Epithelial cell of prostate (primary cell): ENCODE measurements around the gene FABP6.
A peak's percentile ranks its signal among the peaks of the same experiment; 100 is the strongest.
"Not testable (repeated sequence)": the region's sequence is repeated elsewhere in the genome, so short reads cannot be mapped to it uniquely, and the experiment has no call there.

Experiments
- DNase-seq: peaks from one replicate; pipeline ENCODE4 v3.0.0-alpha.2; 2011; ENCODE audit warnings: low read depth, low spot score
- H3K27ac ChIP-seq: fragments of 450-650 bp; 2 replicates; pipeline ENCODE4 v1.5.1; 2017; ENCODE audit warnings: mild to moderate bottlenecking

FABP6 gene

DNA sequence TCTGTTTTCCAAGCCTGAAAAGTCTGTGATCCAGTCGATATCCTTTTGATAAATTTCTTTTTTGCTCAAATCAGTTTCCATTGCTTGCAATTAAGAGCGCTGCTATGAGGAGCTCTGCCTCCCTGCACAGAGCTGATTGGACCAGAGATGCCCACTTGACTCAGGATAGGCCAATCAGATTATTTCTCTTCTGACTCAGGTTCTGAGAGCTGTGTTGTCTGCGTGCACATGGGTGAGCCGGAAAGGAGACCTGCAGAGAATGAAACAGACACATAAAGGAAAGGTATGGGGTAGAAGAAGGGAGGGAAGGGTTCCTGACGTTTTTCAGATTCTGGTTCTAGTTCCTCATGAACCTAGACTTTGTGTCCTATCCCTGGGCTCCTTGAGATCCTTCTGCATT lies 15.8 kb upstream of the FABP6 start:
- no peak overlapping the region for H3K27ac ChIP-seq
- no peak for DNase-seq

DNA sequence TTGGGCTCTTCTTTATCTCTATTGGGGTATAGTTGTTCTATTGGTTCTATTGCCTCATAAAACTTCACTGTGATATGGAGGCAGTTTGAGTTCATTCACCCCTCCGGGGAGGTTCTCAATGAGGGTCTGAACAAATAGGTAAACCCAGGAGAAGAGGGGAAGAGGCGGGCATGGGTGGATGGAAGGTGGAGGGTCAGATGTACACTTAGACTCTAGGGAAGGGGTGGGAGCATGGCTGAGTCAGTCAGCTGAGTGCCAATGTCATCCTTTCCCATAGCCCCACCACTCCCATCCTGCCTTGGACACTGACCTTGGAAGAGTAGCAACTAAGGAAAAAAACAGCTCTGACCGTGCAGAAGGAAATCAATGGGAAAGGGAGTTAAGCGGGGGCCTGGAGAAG lies 9.9 kb upstream of the FABP6 start:
- no peak for DNase-seq
- no peak overlapping the region for H3K27ac ChIP-seq

- no peak overlapping the region for H3K27ac ChIP-seq
- DNase-seq = no peak
Measured at GRCh38 chr5:160221082-160221481, 8.2 kb upstream of the FABP6 start.

GRCh38 chr5:160227012-160227411 lies 2.3 kb upstream of the FABP6 start:
- DNase-seq = no peak
- no peak overlapping the region for H3K27ac ChIP-seq

DNA sequence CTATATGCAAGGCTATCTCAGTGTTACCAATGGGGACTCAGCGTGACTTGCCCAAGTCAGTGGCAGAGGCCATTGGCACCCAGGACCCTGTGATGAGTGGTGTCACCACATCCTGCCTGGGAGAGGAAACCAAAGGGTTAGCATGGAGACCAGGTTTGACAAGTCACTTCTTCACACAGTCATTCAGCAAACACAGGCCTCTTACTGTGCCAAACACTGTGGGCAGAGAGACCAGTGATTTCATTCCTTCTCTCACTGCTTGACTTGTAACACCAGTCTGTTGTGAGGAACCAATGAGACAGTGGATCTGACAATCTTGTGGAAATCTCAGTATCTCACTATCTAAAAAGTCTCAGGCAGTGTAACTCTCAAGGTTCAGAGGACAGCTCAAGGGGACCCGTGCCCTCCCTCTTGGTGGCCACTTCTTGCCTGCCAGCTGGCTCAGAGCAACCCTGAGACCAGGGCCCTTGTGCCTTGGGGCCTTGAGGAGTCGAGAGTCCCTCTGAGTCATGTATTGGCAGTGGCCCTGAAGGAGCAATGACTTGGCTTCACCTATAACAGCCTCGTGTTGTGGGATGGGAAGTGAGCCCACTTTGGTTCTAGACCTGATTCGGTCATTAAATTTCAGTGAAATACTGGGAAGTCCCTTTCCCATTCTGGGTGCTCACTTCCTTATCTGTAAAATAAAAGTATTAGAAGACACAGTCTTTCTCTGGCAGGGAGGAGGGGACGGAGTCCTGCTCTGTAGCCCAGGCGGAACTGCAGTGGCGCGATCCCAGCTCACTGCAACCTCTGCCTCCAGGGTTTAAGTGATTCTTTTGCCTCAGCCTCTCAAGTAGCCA lies 1.6 kb downstream of the FABP6 start:
- peak overlapping the region; percentile 51 for H3K27ac ChIP-seq
- peak; percentile 70 for DNase-seq

DNA sequence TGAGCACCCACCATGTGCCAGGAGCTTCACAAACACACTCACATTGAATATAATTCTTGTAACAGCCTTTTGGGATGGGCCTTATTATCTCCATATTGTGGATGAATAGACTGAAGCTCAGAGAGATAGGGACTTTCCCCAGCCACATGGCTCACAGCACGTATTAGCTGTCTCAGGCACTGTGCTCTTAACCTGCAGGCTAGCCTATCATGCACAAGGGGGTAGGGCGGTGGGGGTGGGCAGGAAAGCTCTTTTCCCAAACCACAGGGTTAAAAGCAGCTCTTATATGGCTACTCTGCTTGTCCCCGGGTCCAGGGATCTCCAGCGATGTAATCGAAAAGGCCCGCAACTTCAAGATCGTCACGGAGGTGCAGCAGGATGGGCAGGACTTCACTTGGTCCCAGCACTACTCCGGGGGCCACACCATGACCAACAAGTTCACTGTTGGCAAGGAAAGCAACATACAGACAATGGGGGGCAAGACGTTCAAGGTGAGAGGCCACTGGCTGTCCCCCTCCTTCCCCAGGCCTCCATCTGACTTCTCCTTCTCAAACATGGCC lies 2.6 kb downstream of the FABP6 start:
- no peak for DNase-seq
- H3K27ac ChIP-seq = peak overlapping the region; percentile 51

DNA sequence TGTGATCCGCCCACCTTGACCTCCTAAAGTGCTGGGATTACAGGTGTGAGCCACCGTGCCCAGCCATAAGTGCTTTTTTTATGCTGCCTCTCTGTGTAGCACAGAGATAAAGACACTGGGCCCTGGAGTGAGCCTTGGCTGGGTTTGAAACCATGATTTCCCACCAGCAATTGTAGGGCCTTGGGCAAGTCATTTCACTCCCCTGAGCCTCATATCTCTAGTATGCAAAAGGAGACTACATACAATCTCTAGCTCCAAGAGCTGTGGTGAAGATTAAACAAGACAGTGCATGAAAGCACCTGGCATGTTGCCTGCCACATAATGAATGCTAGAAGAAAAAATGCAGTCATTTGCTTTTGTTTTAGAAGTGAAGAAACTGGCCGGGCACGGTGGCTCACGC lies 3.9 kb downstream of the FABP6 start:
- H3K27ac ChIP-seq = no peak overlapping the region
- DNase-seq = peak; percentile 57

DNA sequence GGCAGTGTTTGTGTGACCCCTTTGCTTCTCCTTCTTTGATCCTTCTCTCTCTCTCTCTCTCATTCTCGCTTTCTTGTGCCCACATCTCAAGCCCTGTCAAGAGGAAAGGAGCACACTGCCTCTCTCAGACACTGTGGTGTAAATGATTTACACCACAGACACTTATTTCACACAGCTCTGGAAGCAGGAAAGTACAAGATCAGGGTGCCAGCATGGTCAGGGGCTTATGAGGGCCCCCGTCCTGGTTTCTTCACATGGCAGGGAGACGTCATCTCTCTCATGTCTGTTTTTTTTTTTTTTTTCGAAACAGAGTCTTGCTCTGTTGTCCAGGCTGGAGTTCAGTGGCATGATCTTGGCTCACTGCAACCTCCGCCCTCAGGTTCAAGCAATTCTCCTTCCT lies 6.4 kb downstream of the FABP6 start:
- DNase-seq = no peak

DNA sequence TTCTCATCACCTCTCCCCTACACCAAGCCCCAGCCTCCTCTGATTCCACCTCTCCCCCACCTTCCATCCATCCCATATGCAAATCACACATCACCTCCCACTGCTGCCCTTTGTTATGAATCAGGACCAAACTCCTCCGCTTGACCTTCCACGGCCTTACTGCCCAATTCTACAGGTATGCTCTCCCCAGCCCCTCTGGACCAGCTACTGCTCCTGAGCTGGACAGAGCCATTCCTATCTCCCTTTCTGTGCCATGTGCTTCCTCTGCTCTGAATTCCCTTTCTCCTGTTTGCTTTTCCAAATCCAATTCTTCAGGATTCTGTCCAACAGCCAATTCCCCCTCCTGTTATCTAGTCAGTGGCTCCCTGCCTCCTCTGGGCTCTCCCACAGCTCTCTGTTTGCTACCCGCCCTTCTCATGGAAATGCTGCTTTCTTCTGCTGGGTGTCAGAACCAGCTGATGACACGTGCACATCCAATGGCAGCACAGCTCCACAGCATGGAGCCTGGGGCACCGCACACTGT lies 8.3 kb downstream of the FABP6 start:
- no peak for DNase-seq
- H3K27ac ChIP-seq = no peak overlapping the region

More for the DNA sequence above, 6.4 kb downstream of the FABP6 start:
- no peak overlapping the region for H3K27ac ChIP-seq

GRCh38 chr5:160240350-160240749 lies 11.0 kb downstream of the FABP6 start:
- H3K27ac ChIP-seq = no peak overlapping the region
- DNase-seq = no peak

DNA sequence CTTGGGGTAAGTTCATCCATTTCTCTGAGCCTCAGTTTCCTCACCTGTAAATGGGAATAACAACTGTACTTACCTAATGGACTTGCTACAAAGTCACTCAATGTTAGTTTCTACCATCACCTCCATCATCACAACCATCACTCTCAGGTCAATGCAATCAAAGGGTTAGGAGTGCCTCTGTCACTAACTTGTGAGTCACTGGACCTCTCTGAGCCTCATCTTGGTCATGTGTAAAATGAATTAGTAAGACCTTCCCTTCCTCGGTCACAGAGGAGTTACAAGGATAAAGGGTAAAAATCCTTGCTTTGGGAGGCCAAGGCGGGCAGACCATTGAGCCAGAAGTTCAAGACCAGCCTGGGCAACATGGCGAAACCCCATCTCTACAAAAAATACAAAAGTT lies 12.8 kb downstream of the FABP6 start:
- DNase-seq = no peak
- no peak overlapping the region for H3K27ac ChIP-seq

GRCh38 chr5:160245506-160246086 lies 16.3 kb downstream of the FABP6 start:
- H3K27ac ChIP-seq = no peak overlapping the region
- DNase-seq = no peak

DNA sequence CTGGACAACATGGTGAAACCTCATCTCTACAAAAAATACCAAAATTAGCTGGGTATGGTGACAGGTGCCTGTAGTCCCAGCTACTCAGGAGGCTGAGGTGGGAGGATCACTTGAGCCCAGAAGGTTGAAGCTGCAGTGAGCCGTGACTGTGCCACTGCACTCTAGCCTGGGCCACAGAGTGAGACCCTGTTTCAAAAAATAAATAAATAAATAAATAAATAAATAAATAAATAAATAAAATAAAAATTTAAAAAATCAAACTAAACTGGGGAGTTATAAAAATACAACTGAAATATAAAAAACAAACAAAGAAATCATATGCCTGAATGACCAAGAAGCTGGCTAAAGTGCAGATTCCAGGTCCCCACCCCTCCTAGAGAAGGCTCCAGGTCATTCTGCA lies 20.3 kb downstream of the FABP6 start:
- not testable (repeated sequence) for H3K27ac ChIP-seq, DNase-seq

- no peak for DNase-seq
Measured at GRCh38 chr5:160250226-160250625, 20.9 kb downstream of the FABP6 start.

GRCh38 chr5:160250826-160251225 lies 21.5 kb downstream of the FABP6 start:
- no peak for DNase-seq
- no peak overlapping the region for H3K27ac ChIP-seq

More at GRCh38 chr5:160250226-160250625, 20.9 kb downstream of the FABP6 start:
- H3K27ac ChIP-seq = no peak overlapping the region

DNA sequence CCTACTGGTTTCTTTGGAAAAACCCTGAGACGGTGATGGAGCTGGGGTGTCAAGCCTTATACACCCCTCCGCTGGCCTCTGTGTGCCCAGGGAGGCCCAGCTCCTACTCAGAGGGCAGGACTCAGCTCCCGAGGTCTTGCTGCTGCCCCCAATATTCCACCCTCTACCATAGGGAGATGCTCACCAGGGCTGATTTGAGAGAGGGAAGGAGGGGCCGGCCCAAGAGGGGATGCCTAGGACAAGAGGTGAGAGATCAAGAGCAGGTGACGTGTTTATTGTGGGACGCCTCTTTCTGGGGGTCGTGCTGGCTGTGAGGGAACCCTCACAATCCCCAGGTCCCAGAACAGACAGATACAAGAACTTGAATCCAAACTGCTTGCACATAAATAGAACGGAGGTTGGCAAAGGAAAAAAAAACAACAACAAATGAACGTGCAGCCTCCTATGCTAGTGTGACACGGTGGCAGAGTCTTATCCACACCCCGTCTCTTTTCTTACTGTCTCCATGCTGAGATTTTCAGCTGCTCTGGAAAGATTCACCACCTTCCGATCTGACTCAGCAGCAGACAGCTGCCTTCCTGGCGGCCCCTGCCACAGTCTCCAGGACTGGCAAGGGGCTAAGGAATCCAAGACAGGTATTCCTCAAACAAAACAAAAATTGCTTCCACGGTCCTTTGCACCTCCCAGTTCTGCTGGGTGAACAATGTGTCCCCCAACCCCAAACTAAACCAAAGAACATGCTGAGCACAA lies 22.3 kb downstream of the FABP6 start:
- no peak overlapping the region for H3K27ac ChIP-seq
- DNase-seq = no peak

GRCh38 chr5:160252916-160253315 lies 23.6 kb downstream of the FABP6 start:
- DNase-seq = no peak
- H3K27ac ChIP-seq = no peak overlapping the region

DNA sequence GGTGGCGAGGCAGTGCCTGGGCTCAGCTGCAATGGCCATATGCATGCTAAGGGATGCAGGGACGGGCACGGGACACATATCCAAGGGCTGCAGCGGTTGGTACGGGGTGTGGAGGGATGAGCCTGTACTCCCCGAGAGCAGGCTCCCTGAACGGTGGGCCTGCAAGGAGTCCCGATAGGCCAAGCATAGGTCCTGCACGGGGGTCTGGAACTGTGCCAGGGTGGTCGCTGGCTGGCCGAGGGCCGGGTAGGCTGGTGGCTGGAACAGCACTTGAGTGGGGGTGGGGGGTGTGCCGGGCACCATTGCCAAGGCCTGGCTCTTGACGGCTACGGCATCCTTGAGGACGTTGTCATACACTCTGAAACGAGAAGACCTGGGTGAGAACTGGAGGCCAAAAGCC lies 24.1 kb downstream of the FABP6 start:
- H3K27ac ChIP-seq = no peak overlapping the region
- no peak for DNase-seq

DNA sequence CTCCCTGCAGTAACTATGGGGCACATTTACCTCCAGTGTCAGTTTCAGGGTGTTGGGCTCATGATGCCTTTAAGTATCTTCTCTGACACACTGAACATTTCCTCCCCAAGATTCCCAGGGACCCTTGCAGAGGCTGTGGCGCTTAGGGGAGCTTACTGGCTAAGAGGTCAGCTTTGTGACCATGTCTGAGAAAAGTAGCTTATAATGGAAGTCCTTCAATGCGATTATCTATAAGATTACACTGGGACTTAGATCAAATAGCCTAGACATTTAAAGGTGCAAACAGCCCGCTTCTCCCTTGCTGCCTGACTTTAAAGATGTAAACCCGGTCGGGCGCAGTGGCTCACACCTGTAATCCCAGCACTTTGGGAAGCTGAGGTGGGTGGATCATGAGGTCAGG lies 25.4 kb downstream of the FABP6 start:
- no peak overlapping the region for H3K27ac ChIP-seq
- no peak for DNase-seq

DNA sequence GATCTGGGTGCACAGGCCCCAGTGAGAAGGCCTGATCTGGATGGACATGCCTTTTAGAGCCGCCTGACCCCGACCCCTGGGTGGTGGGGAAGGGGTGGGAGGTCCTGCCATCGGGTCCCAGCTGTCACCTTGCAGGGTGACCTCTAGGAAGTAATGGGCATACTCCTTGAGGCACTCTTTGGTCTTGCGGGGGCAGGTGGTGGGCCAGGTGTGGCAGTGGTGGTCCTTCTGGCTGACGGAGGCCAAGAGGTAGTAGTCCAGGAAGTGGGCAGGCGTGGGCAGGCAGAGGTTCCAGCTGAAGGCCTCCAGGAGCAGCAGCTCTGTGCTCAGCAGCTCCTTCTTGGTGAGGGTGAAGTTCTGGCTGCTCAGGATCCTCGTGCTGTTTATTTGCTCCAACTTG lies 30.0 kb downstream of the FABP6 start:
- no peak overlapping the region for H3K27ac ChIP-seq
- DNase-seq = no peak
